ENCODE data around the gene SPOP. TPM values are rescaled to one million over a fixed set of nuclear protein-coding genes. Genes with fewer than 3 reads are reported as not detected.
A peak's percentile ranks its signal among the peaks of the same experiment; 100 is the strongest.

The SPOP gene
- total RNA-seq, 1 donor from 2014 or later = 48.6 TPM

DNA sequence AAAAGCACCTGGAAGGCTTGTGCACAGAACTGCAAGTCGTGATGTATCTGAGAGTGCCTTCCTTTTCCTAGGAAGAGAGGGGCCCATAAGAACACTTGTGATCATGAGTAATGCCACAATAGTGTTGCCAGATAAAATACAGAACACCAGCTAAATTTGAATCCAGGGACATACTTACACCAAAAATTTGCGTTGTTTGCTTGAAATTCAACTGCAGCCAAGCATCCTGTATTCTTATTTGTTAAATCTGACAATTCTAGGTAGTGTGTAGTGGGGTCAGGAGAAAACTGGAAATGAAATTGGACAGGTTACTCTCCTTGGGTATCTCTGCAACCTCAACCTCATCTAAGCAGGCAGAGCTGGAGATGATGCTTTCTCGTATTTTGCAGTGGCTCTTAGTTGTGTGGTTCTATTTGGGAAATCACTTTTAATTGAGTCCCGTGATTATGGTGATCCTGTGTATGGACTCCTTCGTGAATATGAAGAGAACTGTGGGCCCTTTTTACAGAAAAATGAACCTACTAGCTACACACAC, 17.9 kb upstream of the SPOP start:
- Histone ChIP-seq H2AFZ (ENCODE audit: low read depth, low read length) (no peak overlapping the region), H3K4me2 (ENCODE audit: low read length) (no peak overlapping the region), H3K4me1 (ENCODE audit: insufficient read depth, low read length) (no peaks in the 10 kb centered on the region), H3K4me3 (ENCODE audit: insufficient read depth, low read depth, low read length) (no peak overlapping the region), H3K9me3 (ENCODE audit: insufficient read depth, low read depth, low read length) (no peaks in the 10 kb centered on the region), H3K9ac (ENCODE audit: low read length) (no peak overlapping the region), H3K27me3 (ENCODE audit: insufficient read depth, low read length) (no peaks in the 10 kb centered on the region), H3K27ac (ENCODE audit: low read depth, low read length) (no peak overlapping the region), H3K79me2 (ENCODE audit: insufficient read depth, low read length) (no peaks in the 10 kb centered on the region), H4K20me1 (ENCODE audit: insufficient read depth, low read length) (no peaks in the 10 kb centered on the region), H3K36me3 (ENCODE audit: insufficient read depth, low read length) (peaks cover 7% of the 10 kb centered on the region)
- Mint-ChIP-seq H3K27me3 (ENCODE audit: low read depth, unreplicated experiment) (peaks cover 5% of the 10 kb centered on the region), H3K9me3 (ENCODE audit: unreplicated experiment) (peaks cover 2% of the 10 kb centered on the region), H3K36me3 (ENCODE audit: low read depth, unreplicated experiment) (no peaks in the 10 kb centered on the region), H3K27ac (ENCODE audit: unreplicated experiment) (no peak overlapping the region), H3K4me1 (ENCODE audit: low read depth, unreplicated experiment) (peaks cover 17% of the 10 kb centered on the region), H3K4me3 (ENCODE audit: unreplicated experiment) (no peak overlapping the region)
- TF ChIP-seq, protein P1, sequence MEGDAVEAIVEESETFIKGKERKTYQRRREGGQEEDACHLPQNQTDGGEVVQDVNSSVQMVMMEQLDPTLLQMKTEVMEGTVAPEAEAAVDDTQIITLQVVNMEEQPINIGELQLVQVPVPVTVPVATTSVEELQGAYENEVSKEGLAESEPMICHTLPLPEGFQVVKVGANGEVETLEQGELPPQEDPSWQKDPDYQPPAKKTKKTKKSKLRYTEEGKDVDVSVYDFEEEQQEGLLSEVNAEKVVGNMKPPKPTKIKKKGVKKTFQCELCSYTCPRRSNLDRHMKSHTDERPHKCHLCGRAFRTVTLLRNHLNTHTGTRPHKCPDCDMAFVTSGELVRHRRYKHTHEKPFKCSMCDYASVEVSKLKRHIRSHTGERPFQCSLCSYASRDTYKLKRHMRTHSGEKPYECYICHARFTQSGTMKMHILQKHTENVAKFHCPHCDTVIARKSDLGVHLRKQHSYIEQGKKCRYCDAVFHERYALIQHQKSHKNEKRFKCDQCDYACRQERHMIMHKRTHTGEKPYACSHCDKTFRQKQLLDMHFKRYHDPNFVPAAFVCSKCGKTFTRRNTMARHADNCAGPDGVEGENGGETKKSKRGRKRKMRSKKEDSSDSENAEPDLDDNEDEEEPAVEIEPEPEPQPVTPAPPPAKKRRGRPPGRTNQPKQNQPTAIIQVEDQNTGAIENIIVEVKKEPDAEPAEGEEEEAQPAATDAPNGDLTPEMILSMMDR (IDR thresholded peaks at IDR 0.05; ENCODE audit: insufficient read depth, low read depth, low read length) = no peak
- no peak for TF ChIP-seq EZH2 (IDR thresholded peaks at IDR 0.05; ENCODE audit: insufficient read depth, low read length)
- FAIRE-seq (no peak), DNase-seq (ENCODE audit: low read depth) (no peak)

DNA sequence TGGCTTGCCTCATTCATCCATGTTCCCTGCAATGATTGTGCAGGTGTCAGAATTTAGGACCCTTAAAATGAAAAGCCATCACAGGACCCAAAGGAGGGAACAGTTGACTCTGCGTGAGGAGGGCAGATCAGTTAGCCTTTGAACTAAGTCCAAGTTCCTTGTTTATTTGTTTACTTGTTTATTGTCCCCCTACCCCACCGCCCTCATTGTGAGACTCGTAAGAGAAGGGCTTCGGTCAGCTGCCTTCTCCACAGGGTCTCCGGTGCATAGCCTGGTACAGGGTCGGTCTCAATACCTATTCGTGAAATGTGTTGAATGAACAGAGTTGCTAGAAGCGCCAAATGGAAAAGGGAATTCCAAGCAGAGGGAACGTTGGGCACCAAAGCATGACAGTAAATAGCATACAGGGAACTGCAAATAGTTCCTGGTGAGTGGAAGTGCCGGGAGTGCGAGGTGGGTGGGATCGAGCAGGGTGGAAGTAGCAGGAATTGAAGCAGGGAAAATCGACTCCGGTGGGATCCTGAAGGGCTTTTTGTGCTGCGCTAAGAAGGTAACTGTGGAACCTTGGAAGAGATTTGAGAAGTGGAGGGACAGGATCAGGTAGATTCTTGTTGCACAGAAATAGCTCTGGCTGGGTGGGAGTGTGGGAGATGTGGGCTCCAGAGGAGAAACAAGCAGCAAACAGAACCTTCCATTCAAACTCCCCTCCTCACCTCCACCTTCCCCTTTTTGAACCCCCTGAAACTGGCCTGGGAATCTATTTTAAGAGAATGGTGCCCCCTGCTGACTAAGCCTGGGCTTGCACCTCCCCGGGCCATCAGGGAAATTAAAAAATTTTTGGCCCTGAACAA, 17.2 kb upstream of the SPOP start:
- peak overlapping the region; percentile 8 for H2AFZ ChIP-seq (ENCODE audit: low read depth, low read length)
- no peaks in the 10 kb centered on the region for H4K20me1 ChIP-seq (ENCODE audit: insufficient read depth, low read length)
- FAIRE-seq = no peak
- DNase-seq (ENCODE audit: low read depth) = no peak
- no peak overlapping the region for H3K27ac ChIP-seq (ENCODE audit: low read depth, low read length)
- no peaks in the 10 kb centered on the region for H3K79me2 ChIP-seq (ENCODE audit: insufficient read depth, low read length)
- H3K27ac Mint-ChIP-seq (ENCODE audit: unreplicated experiment) = no peak overlapping the region
- TF ChIP-seq, protein P1 (IDR thresholded peaks at IDR 0.05; ENCODE audit: insufficient read depth, low read depth, low read length) = peak; percentile 94
- TF ChIP-seq EZH2 (IDR thresholded peaks at IDR 0.05; ENCODE audit: insufficient read depth, low read length) = no peak
- H3K27me3 Mint-ChIP-seq (ENCODE audit: low read depth, unreplicated experiment) = peaks cover 5% of the 10 kb centered on the region
- H3K9me3 Mint-ChIP-seq (ENCODE audit: unreplicated experiment) = peaks cover 2% of the 10 kb centered on the region
- H3K4me2 ChIP-seq (ENCODE audit: low read length) = no peak overlapping the region
- H3K36me3 Mint-ChIP-seq (ENCODE audit: low read depth, unreplicated experiment) = no peaks in the 10 kb centered on the region
- no peaks in the 10 kb centered on the region for H3K9me3 ChIP-seq (ENCODE audit: insufficient read depth, low read depth, low read length)
- H3K4me3 Mint-ChIP-seq (ENCODE audit: unreplicated experiment) = no peak overlapping the region
- H3K36me3 ChIP-seq (ENCODE audit: insufficient read depth, low read length) = peaks cover under 1% of the 10 kb centered on the region
- no peaks in the 10 kb centered on the region for H3K4me1 ChIP-seq (ENCODE audit: insufficient read depth, low read length)
- H3K9ac ChIP-seq (ENCODE audit: low read length) = no peak overlapping the region
- no peak overlapping the region for H3K4me3 ChIP-seq (ENCODE audit: insufficient read depth, low read depth, low read length)
- H3K4me1 Mint-ChIP-seq (ENCODE audit: low read depth, unreplicated experiment) = peaks cover 17% of the 10 kb centered on the region
- no peaks in the 10 kb centered on the region for H3K27me3 ChIP-seq (ENCODE audit: insufficient read depth, low read length)

DNA sequence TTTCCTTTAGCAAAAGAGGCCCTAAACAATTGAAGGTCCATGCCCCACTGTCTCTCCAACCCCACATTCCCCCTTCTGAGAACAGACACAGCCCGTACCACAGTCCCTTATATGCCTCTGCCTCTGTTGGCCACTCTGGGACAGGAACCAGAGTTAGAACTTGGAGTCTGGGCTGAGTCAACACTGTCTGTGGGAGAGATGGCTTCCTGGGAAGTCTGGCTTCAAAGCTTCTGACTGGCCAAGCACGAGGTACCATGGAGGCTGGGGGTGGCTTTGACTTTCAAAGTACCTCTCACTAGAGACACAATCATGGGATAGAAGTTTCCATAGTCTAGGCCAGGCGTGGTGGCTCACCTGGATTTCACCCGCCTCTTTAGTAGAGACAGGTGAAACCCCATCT, 14.9 kb upstream of the SPOP start:
- peaks cover 2% of the 10 kb centered on the region for H3K9me3 Mint-ChIP-seq (ENCODE audit: unreplicated experiment)
- H3K4me1 Mint-ChIP-seq (ENCODE audit: low read depth, unreplicated experiment) = peaks cover 21% of the 10 kb centered on the region
- no peak for TF ChIP-seq EZH2 (IDR thresholded peaks at IDR 0.05; ENCODE audit: insufficient read depth, low read length)
- TF ChIP-seq, protein P1 (IDR thresholded peaks at IDR 0.05; ENCODE audit: insufficient read depth, low read depth, low read length) = no peak
- no peak overlapping the region for H2AFZ ChIP-seq (ENCODE audit: low read depth, low read length)
- H3K9ac ChIP-seq (ENCODE audit: low read length) = no peak overlapping the region
- no peaks in the 10 kb centered on the region for H3K9me3 ChIP-seq (ENCODE audit: insufficient read depth, low read depth, low read length)
- FAIRE-seq (no peak), DNase-seq (ENCODE audit: low read depth) (no peak)
- H3K27ac Mint-ChIP-seq (ENCODE audit: unreplicated experiment) = no peak overlapping the region
- no peak overlapping the region for H3K4me2 ChIP-seq (ENCODE audit: low read length)
- no peaks in the 10 kb centered on the region for H3K36me3 Mint-ChIP-seq (ENCODE audit: low read depth, unreplicated experiment)
- H3K36me3 ChIP-seq (ENCODE audit: insufficient read depth, low read length) = no peaks in the 10 kb centered on the region
- H3K4me3 Mint-ChIP-seq (ENCODE audit: unreplicated experiment) = no peak overlapping the region
- no peaks in the 10 kb centered on the region for H4K20me1 ChIP-seq (ENCODE audit: insufficient read depth, low read length)
- no peak overlapping the region for H3K4me3 ChIP-seq (ENCODE audit: insufficient read depth, low read depth, low read length)
- peaks cover 5% of the 10 kb centered on the region for H3K27me3 Mint-ChIP-seq (ENCODE audit: low read depth, unreplicated experiment)
- H3K27ac ChIP-seq (ENCODE audit: low read depth, low read length) = no peak overlapping the region
- no peaks in the 10 kb centered on the region for H3K79me2 ChIP-seq (ENCODE audit: insufficient read depth, low read length)
- H3K27me3 ChIP-seq (ENCODE audit: insufficient read depth, low read length) = no peaks in the 10 kb centered on the region
- peaks cover 5% of the 10 kb centered on the region for H3K4me1 ChIP-seq (ENCODE audit: insufficient read depth, low read length)
